IPS DF 4.7 (cell line): ENCODE results near the gene DBI.
"Not testable (repeated sequence)": the region's sequence is repeated elsewhere in the genome, so short reads cannot be mapped to it uniquely, and the experiment has no call there.

Experiments
- DNase-seq: peaks from one replicate; pipeline ENCODE4 v3.0.0-alpha.2; 2013; ENCODE audit warnings: low spot score; ENCODE audit errors: extremely low read depth

Gene DBI

DNA sequence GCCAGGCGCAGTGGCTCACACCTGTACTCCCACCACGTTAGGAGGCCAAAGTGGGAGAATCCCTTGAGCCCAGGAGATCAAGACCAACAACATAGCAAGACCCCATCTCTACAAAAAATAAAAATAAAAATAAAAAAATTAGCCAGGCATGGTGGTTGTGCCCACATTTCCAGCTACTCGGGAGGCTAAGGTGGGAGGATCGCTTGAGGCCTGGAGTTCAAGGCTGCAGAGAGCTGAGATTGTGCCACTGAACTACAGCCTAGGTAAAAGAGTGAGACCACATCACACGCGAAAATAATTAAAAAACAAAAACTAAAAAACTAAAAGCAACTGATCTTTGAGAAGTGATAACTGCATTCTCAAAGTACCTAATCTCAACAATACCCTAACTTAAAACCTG, 2.0 kb upstream of the DBI start:
- no peak for DNase-seq

DNA sequence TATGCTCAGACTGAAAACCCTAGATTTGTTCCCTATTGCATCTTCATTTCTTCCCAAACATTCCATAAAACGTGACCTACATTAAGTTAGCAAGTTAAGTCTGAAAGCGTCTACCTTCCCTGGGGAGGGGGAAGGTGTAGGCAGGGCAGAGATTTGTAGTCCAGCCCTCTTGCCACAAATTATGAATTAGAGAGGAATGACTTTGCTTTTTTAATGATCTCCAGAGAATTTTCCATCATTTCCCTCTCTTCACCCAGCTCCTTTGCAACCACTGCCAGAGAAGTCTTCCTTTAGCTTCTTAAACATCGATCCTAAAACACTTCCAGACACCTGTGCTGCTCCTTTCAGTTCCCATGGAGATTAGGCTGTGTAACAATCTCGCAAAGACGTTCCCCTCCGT, 1.3 kb upstream of the DBI start:
- no peak for DNase-seq

DNA sequence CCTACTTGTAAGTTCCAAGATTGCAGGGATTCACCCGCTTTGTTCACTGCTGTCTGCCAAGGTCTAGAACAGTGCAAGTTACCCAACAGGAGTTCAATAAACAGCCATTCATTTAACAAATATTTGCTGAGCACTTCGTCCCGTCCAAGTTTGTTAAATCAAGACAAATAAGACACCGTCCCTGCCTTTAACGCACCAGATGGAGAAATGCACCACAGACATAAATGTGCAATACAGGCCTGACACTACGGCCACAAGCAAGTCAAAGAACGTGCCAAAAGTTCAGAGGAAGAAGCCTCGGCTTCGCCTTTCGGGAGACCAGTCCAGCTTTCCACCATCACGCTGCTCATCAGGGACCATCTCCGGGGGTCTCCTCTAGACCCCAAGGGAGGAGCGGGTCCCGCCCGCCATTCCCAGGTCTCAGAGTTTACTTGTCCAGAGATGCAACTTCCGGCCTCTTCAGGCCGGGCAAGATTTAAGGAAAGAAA, 572 bp upstream of the DBI start:
- DNase-seq: no peak

DNA sequence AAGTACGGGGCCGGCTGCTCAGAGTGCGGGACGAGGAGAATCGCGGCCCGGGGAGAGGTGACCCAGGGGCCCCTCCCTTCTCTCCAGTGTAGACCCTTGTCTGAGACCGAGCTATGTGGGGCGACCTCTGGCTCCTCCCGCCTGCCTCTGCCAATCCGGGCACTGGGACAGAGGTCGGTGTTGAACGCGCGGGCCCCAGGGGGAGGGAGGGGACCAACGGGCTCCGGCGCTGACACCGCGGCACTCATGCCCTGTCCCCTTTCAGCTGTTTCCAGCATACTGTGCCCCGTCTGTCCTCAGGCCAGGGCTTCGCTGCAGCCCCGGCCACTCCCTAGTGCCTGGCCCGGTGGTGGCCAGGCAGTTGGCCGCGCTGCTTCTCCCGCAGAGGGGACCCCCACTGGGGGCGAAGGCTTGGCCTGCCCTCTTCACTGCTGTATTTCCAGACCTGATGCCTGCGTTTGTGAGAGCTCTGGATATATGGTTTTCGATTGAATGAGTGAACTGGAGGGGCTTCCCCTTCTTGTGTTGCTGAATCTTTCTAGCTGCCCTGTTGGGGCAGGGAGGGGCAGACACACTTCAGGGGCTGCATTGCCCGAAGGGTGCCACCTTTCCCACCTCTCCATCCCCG, 809 bp downstream of the DBI start:
- DNase-seq: no peak

- no peak for DNase-seq
These were observed 3.1 kb downstream of the DBI start for GRCh38 chr2:119369845-119370244.

GRCh38 chr2:119371111-119371510, 4.3 kb downstream of the DBI start:
- no peak for DNase-seq

DNA sequence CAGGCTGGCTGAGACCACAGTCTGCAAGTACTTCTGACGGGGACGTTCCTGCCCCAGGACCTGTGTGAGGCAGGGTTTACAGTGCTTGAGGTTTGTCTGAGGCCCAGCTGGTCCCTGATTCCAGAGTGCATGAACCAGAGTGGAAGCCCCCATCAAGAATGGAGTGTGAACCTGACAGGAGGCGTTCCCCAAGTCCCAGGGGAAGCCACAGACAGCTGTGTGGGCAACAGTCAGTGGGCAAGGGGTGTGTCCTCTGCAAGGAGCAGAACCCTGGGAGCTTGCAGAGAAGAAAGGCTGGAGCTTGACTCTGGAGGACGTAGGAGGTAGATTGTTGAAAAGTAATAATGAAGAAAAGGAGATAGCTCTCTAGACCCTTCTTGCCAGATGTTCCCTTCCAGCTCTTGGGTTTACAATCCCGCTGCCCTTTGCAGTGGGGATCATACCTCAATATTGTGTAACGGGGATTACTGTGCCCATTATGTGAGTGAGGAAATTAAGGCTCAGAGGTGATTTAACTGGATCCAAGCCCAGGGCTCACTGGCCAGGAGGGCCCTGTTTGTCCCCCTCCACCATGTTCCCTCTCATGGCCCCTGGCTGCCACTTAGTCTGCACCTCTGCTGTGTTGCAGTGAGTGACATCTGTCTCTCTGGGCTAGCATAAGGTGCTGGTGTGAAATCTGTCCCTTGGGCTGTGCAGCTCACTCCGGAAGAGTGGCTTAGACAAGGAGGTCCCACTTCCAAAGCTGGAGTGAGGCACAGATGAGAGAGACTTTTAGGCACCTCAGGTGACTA, 6.2 kb downstream of the DBI start:
- no peak for DNase-seq

- DNase-seq: not testable (repeated sequence)
These were observed 7.3 kb downstream of the DBI start for GRCh38 chr2:119373907-119374745.

DNA sequence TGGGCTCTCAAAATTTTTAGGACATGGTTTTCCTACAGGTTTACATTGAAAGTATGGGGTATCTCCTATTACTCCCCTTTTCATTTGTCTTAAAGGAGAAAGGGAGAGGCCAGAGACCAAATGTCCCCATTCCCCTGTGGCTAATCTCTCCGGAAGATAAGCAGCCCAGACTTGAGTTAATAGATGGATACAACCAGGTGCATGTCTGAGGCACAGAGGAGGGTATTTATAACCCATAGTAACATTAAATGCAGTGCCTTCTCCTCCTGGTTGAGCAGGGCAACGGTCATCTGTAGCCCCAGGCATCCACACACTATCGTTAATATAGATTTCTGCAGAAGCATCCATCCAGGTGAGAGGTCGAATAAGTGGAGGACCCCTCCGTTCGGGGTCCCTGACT, 9.6 kb downstream of the DBI start:
- DNase-seq: not testable (repeated sequence)

GRCh38 chr2:119376810-119377209, 10.0 kb downstream of the DBI start:
- DNase-seq: no peak

- no peak for DNase-seq
These were observed 10.7 kb downstream of the DBI start for GRCh38 chr2:119377294-119377992.

- DNase-seq: no peak
These were observed 11.2 kb downstream of the DBI start for GRCh38 chr2:119377993-119378345.

DNA sequence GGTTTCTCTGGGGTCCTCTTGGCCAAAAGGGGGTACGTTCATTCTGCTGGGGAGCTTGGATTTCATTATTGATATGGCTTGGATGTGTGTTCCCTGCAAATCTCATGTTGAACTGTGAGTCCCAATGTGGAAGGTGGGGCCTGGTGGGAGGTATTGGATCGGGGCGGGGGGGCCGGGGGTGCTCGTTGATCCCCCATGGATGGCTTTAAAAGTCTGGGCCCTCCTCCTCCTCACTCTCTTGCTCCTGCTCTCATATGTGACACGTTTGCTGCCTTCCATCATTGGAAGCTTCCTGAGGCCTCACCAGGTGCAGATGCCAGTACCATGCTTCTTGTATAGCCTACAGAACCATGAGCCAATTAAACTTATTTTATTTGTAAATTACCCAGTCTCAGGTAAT, 11.8 kb downstream of the DBI start:
- DNase-seq: no peak

GRCh38 chr2:119383410-119384140, 16.8 kb downstream of the DBI start:
- DNase-seq: no peak

DNA sequence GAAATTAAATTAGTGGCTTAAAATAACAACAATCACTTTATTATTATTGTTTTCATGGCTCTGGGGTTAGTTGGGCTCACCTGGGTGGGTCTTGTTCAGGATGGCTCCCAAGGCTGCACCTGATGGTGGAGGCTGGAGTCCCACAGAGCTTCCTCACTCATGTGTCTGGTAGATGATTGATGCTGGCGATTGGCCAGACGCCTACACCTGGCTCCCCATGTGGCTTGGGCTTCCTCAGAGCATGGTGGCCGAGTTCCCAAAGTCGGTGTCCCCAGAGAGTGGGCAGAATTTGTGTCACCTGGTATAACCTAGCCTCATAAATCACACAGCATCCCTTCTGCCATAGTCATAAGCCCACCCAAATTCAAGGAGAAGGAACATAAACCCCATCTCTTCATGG, 18.2 kb downstream of the DBI start:
- no peak for DNase-seq

DNA sequence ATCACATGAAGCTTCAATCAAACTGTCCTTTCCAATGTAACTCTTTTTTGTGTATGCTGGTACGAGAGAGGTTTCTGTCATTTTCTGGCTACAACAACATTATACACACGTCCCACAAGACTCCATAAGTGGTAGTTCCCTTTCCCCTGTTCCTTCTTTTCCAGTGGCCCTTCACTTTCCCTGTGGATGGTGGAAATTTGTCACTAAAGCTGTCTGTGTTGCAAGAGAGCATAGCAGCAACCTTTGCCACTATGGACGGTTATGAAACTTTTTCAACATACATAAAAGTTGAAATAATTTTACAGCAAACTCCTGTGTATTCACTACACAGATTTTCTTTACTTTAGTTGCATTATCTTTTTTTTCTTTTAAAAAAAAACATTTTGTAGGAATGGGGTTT, 18.7 kb downstream of the DBI start:
- no peak for DNase-seq

GRCh38 chr2:119387381-119388129, 20.8 kb downstream of the DBI start:
- DNase-seq: no peak

- no peak for DNase-seq
These were observed 23.0 kb downstream of the DBI start for GRCh38 chr2:119389615-119390306.

DNA sequence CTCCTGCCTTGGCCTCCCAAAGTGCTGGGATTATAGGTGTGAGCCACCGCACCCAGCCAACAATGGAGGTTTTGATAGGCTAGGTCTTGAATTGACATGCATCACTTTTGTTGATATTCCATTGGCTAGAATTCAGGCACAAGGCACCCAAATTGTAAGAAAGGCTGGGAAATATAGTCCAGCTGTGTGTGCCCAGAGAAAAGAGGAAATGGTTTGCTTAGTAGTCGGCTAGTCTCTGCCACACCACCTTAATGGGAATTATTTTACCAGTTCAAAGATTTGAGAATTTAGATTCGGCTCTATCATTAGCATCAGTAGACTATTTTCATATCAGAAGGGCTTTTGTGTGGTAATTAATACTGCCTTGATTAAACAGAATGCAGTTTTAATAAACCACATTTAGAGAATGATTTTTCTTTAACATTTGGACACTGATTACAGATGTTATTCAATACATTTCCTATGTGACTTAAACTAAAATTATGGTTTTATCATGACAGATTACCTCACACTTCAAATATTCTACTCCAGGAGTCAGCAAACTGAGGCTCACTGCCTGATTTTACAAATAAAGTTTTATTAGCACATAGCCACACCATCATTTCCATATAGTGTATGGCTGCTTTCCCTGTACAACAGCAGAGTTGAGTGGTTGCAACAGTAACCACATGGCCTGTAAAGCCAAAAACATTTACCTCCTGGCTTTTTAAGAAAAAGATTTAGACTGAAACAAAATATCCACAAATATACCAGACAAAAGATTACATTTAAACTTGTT, 27.4 kb downstream of the DBI start:
- no peak for DNase-seq
